ENCODE results near the gene MYH14.

- no peak for TF ChIP-seq POLR2A (IDR thresholded peaks at IDR 0.05; ENCODE audit: low read length)
- no peak for TF ChIP-seq GATA1 (IDR thresholded peaks at IDR 0.05; ENCODE audit: low read depth, low read length)
These were observed 73.1 kb downstream of the MYH14 start for GRCh38 chr19:50276370-50277063.
